GM19467 (cell line): Measurements from ENCODE around the gene IRF1.
"Not testable (repeated sequence)": the region's sequence is repeated elsewhere in the genome, so short reads cannot be mapped to it uniquely, and the experiment has no call there.

ENCODE experiments used
- ATAC-seq: cut with Tn5 transposase; IDR thresholded peaks from one replicate; pipeline ENCODE4 v1.9.1; 2021; ENCODE audit warnings: mild to moderate bottlenecking, moderate library complexity; ENCODE audit not compliant: unreplicated experiment

Gene IRF1

DNA sequence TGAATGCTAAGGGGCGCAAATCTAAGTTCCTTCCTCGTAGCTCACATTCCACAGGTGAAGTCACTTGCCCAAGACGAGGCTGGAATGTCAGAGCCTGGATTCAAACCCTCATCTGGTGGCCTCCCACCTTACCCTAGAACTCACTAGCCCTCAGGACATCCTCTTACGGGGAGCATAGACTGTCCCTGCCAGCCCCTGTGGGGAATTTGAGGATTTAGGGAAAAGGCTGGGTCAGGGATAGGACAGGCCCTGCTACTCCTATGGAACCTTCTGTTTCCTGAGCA, 45.0 kb downstream of the IRF1 start:
- no peak for ATAC-seq

DNA sequence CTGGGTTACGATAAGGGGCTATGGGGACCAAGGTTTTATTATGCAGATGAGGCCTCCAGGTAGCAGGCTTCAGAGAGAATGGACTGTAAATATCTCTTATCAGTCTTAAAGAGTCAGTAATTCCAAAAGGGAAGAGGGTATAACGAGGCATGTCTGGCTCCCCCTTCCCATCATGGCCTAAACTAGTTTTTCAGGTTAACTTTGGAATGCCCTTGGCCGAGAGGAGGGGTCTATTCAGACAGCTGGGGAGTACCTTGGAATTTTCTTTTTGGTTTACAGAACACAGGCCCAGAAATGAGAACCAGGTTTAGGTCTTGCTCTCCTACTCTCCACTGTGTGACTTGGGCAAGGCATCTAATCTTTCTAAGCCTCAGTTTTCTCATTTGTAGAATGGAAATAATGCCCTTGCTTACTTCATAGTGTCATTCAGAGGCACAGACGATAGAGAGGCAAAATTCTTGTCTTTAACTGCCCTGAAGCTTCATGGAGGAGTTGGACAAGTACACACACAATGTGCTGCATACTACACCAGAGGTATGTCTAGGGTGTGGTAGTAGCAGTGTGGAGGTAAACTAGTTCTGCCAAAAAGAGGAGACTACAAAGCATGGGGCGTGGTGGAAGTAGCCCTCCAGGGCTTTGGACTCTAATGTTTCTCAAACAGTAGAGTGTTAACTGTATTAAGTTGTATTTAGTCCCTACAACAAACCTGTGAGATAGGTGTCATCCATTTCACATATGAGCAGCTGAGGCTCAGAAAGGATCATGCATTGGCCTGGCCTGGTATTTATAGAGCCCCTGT, 45.5 kb downstream of the IRF1 start:
- no peak for ATAC-seq

GRCh38 chr5:132444061-132444460, 46.5 kb downstream of the IRF1 start:
- no peak for ATAC-seq

DNA sequence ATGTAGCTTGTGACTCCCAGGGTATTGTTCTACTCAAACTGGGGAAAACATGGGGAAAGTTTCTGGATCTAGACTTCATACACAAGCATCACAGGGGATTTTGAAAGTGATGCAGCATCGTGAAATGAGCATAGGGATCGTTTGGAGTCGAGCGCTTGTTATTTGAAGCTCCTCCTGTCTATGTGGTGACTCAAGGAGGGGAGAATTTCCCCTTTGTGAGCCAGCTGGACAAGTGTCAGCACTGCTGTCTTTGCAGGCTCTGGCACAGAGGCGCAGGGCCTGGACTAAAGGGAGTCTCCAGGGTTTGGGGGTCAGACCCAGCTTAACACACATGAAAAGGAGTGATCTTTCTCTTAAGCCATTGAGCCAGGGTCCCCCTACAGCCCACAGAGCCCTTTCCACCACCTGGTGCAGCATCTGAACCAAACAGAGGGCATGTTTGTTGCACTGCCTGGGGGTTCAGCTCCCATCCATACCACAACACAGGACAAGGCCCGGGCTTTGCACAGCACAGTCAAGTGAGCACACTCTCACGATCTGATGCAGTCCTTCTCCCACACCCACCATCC, 51.0 kb downstream of the IRF1 start:
- no peak for ATAC-seq

- ATAC-seq: no peak
These were observed 51.7 kb downstream of the IRF1 start for GRCh38 chr5:132438917-132439316.

- not testable (repeated sequence) for ATAC-seq
These were observed 52.3 kb downstream of the IRF1 start for GRCh38 chr5:132438267-132438645.

DNA sequence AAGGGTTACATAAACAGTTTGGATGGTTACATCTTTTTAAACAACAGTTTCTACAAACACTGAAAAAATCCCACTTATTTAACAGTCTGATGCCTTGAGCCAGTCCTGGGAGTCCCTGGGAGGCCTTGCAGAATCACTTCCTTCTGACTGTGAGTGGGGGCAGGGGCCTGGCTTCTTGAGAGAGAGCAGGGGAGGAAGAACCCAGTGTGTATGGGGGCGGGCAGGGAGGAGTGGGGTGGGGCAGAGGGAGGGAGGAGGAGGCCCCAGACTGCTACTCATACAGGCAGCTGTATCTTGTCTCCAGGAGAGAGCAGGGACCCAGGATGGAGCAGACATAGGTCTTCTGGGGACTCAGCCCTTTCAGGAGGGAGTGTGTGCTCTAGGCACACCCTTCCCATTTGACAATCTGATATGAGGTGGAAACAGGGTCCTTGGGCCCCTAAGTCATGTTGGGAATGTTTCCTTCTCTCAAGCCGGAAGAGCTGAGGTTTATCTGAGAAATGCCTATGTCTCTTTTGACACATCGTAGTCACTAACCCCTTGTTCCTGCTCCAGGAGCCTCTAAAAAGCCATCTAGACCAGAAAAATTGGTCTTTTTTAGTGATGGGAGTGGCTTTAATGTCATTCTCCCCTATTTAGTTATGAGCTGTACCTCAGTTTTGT, 52.8 kb downstream of the IRF1 start:
- ATAC-seq: peak; percentile 73

DNA sequence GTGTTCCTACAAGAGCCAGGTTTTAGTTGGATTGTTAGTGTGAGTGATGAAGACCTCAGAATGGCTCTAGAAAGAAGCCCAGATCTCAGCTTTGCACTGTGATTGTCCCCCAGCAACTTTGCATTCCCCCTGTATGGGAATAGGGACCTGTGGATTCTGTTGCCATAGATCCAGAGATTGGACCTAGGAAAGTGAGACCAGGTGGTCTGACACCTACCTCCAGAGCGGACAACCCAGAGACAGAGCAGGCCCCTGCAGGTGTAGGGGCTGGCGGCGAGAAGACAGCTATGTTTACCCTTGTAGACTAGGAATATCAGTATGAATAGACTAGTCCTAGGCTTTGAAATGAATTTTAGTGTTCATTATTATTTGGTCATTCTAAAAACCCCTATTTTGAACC, 53.6 kb downstream of the IRF1 start:
- no peak for ATAC-seq

- no peak for ATAC-seq
These were observed 54.7 kb downstream of the IRF1 start for GRCh38 chr5:132435886-132436285.

DNA sequence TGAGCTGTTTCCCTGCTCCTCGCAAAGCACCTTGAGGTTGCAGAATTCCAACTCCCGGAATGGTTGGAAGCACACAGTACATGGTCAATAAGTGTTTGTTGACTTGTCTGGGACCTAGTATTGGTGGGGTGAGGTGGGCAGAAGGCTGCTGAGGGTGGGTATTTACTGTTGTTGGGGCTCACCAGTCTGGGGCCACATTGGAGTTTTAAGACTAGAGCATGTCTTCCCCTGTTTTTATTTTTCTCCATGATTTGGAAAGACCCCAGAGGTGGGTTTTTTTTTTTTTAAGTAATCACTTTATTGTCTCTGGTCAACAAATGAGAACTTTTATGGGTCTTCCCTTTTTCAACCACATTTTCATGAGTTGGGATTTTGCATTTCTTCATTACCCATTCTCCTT, 55.1 kb downstream of the IRF1 start:
- no peak for ATAC-seq

DNA sequence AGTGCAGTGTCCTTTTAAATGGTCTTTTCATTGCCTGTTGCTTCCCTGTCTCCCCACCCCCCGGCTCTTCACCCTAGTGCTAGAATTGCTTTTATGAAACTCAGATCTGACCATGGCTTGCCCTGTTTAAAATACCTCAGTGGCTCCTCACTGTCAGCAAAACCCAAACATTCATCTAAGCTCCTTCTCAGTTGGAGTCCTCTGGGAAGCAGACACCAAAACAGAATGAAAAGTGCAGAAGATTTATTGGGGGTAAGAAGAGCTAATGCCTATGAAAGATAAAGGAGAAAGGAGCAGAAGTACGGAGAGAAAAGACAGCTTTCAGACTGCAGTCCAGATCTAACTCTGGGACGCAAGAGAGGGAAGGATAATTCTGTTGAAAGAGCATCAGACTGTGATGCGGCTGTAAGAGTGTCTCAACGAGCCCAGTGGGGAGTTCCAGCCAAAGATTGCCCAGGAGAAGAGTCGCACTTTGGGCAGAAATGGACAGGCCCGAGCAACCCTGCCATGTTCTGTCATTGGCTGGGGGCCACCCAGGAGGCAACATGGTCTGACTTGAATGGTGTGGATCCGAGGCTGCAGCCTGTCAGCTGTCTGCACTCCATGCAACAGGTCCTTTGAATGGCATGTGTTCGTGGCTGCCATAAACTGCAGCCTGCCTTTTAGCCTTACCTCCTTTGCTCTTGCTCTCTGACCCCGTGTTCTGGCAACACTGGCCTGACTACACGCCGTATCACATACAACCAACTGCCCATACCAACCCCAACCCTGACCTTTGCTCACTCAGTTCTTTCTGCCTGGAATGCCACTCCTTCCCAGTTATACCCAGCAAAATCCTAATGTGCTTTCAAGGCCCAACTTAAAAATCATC, 55.9 kb downstream of the IRF1 start:
- no peak for ATAC-seq

DNA sequence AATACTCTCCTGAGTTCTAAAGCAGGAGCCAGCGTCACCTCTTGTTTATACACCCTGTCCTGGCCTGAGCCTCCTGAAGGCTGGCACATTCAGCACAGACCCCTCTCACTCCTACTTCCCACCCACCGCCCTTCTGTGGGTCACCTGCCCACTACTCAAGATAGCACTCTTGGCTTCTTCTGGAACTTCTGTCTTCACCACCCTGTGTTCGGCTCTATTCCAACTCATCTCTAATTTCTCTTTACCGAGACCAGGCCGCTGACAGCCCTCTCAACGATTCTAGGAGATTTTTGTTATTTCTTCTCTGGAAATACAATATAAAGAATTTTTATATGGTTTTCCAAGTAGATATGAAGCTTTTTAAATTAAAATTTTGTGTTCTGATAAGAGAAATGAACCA, 57.4 kb downstream of the IRF1 start:
- ATAC-seq: no peak

DNA sequence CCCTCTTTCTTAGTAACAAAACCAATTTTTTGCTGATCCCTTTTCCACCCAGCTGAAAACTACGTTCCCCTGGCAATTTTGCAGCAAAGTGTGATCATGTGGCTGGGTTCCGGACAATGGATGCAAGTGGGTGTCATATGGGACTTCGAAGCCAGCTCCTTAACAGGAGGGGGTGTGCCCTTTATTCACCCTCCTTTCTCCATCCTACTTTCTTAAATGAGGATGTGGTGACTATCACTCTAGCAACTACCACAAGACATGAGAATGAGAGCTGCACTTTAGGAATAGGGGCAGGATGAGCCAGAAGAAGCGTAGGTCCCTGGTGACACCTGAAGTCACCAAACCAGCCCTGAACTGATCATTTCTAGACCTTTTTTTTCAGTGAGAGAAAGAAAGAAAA, 58.9 kb downstream of the IRF1 start:
- ATAC-seq: no peak
